Activated CD8-positive, alpha-beta T cell treated with anti-CD3 and anti-CD28 coated beads for 36 hours (primary cell): Measurements from ENCODE around the gene IVD. TPM values are rescaled to one million over a fixed set of nuclear protein-coding genes. Genes with fewer than 3 reads are reported as not detected.
A peak's percentile ranks its signal among the peaks of the same experiment; 100 is the strongest.

Experiments
- ATAC-seq: fragments of 200-7000 bp; cut with Tn5 transposase; one replicate; pipeline ENCODE4 v1.10.0; 2021; ENCODE audit warnings: mild to moderate bottlenecking, moderate library complexity
- CTCF ChIA-PET: fragments of 350-600 bp; sonication (Branson Sonifier 250); formaldehyde crosslinking; loops from one replicate; lab custom pipeline; 2021; ENCODE audit warnings: antibody characterized with exemption; lab: Charles Lee
- POLR2A ChIA-PET: fragments of 350-600 bp; sonication (Branson Sonifier 250); formaldehyde crosslinking; loops from one replicate; lab custom pipeline; 2021; ENCODE audit warnings: antibody characterized with exemption; lab: Charles Lee
- DNase-seq: peaks from one replicate; pipeline ENCODE4 v3.0.0-alpha.2; 2020
- H3K27ac Mint-ChIP-seq: one replicate; pipeline ENCODE4 v1.8.0; 2021; ENCODE audit warnings: mild to moderate bottlenecking, mixed read lengths
- H3K27me3 Mint-ChIP-seq: one replicate; pipeline ENCODE4 v1.8.0; 2021; ENCODE audit warnings: mixed read lengths
- H3K36me3 Mint-ChIP-seq: one replicate; pipeline ENCODE4 v1.8.0; 2021; ENCODE audit warnings: low read depth, mixed read lengths
- H3K4me1 Mint-ChIP-seq: one replicate; pipeline ENCODE4 v1.8.0; 2021; ENCODE audit warnings: low read depth, mixed read lengths
- H3K4me3 Mint-ChIP-seq: one replicate; pipeline ENCODE4 v1.8.0; 2021; ENCODE audit warnings: mild to moderate bottlenecking, moderate library complexity, mixed read lengths
- H3K9me3 Mint-ChIP-seq: one replicate; pipeline ENCODE4 v1.8.0; 2021; ENCODE audit warnings: mixed read lengths
- intact Hi-C: fragments of 100-400 bp; cut with micrococcal nuclease; formaldehyde crosslinking; loops from one replicate; pipeline ENCODE4 v1.10.0; 2022
- total RNA-seq, 2 experiments: library from RNA; stranded (reverse); gene quantifications; one replicate each; pipeline ENCODE4 v1.2.3, GENCODE V29; 2021
- TF ChIP-seq, protein P1 (sequence below): fragments of 200-600 bp; IDR thresholded peaks from one replicate; pipeline ENCODE4 v1.8.0; 2022; ENCODE audit warnings: antibody characterized with exemption, mild to moderate bottlenecking

The IVD gene
- total RNA-seq, 2 experiments from 2014 or later: 56.9 to 65.0 TPM

- ChIA-PET POLR2A (interaction anchor here (1.1 to 1.6 kb wide), 2 partner anchors 9 to 11 kb away, joined by 4 to 9 read pairs; no protein-coding TSS in a partner anchor), CTCF (interaction anchor here (1.6 kb wide), 1 partner anchor 124 kb away, joined by 7 read pairs; no protein-coding TSS in a partner anchor)
- TF ChIP-seq, protein P1, sequence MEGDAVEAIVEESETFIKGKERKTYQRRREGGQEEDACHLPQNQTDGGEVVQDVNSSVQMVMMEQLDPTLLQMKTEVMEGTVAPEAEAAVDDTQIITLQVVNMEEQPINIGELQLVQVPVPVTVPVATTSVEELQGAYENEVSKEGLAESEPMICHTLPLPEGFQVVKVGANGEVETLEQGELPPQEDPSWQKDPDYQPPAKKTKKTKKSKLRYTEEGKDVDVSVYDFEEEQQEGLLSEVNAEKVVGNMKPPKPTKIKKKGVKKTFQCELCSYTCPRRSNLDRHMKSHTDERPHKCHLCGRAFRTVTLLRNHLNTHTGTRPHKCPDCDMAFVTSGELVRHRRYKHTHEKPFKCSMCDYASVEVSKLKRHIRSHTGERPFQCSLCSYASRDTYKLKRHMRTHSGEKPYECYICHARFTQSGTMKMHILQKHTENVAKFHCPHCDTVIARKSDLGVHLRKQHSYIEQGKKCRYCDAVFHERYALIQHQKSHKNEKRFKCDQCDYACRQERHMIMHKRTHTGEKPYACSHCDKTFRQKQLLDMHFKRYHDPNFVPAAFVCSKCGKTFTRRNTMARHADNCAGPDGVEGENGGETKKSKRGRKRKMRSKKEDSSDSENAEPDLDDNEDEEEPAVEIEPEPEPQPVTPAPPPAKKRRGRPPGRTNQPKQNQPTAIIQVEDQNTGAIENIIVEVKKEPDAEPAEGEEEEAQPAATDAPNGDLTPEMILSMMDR: no peak
- Mint-ChIP-seq H3K27me3 (no peaks in the 10 kb centered on the region), H3K4me1 (peaks cover 42% of the 10 kb centered on the region), H3K4me3 (no peak overlapping the region), H3K27ac (peak overlapping the region; percentile 36), H3K9me3 (no peaks in the 10 kb centered on the region), H3K36me3 (peaks cover 13% of the 10 kb centered on the region)
- DNase-seq (no peak), ATAC-seq (no peak)
- intact Hi-C loops: no loop called here
Measured at GRCh38 chr15:40468898-40469331, 63.3 kb downstream of the IVD start.

DNA sequence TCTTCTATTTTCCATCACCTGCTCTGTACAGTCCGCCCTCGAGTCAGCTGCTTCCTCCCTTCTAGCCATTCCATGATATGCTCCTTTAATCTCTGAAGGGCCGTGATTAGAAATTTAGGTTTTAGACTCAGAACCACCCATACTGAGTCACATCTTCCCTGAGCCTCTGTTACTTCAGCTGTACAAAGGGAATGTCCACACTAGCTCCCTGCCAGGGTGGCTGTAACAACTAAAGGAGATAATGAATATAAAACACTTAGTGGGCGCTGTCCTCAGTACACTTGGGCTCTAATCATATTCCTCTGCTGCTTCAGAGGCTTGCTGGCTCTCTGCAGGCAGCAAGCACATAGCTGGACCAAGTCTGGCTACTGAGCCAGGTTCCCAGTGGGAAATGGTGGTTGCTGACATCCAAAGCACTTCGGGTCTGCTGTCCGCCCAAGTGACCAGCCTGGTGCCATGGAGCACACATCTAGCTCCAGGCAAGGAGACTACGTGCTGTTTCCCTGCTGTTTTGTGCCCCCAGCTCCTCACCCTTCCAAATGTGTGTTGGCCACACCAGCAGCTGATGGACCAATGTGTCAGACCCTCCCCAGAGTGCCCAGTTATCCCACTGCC is 64.3 kb downstream of the IVD start:
- Mint-ChIP-seq H3K4me1 (peaks cover 44% of the 10 kb centered on the region), H3K27ac (peak overlapping the region; percentile 36), H3K9me3 (no peaks in the 10 kb centered on the region), H3K27me3 (no peaks in the 10 kb centered on the region), H3K4me3 (peak overlapping the region; percentile 32), H3K36me3 (peaks cover 13% of the 10 kb centered on the region)
- ATAC-seq: no peak
- intact Hi-C loops: no loop called here
- TF ChIP-seq, protein P1: no peak
- CTCF ChIA-PET: interaction anchor here (1.1 to 1.6 kb wide), 5 partner anchors 19 to 209 kb away, joined by 3 to 7 read pairs (median 3); no protein-coding TSS in a partner anchor
- no peak for DNase-seq
- POLR2A ChIA-PET: interaction anchor here (1.0 to 1.8 kb wide), 4 partner anchors 10 to 99 kb away, joined by 3 to 9 read pairs (median 6); partner anchors contain the start of gene RPUSD2

DNA sequence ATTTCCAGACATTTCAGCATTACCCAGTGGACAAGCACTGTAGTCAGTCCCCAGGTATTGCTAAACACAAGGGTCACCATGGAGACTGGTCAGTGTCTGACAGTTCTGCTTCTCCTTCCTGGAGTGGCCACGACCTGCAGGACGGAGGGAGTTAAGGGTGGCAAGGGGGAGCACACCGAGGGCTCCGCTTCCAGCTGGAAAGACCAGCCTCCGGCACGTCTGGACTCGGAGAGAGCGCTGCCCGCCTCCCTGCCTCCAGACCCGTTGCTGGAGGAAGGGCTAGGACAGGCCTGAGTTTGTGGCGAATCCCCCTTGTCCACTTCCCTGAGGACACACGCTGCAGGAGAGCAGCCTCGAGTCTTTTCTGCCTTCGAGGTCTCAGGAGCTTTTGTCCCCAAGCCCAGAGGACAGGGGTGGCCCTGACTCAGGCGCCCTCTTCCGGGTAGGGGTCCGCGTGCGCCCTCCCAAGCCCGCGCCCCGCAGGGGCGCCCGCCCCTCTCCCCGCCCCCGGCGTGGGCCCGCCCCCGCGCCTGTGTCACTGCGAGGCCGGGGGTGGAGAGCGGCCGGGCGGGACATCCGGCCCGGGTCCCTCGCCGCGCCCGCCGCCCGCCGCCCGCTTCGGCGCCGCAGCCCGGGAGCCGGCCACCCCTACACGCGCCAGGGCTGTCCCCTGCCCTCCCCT is 65.0 kb downstream of the IVD start, which contains the start of gene CHST14:
CHST14 (plus strand) TSS at position 562 of the 682 bp plus-strand sequence. CDS start 230 bp downstream, outside the sequence.
- POLR2A ChIA-PET: interaction anchor here (1.0 to 1.8 kb wide), 4 partner anchors 11 to 99 kb away, joined by 3 to 9 read pairs (median 6); partner anchors contain the start of gene RPUSD2
- TF ChIP-seq, protein P1: no peak
- H3K4me3 Mint-ChIP-seq: peak within 1 kb of the TSS; percentile 83
- peak; percentile 74 for ATAC-seq
- peak within 1 kb of the TSS; percentile 85 for H3K27ac Mint-ChIP-seq
- H3K36me3 Mint-ChIP-seq: peaks cover 9% of the 10 kb centered on the region
- H3K4me1 Mint-ChIP-seq: peaks cover 39% of the 10 kb centered on the region
- CTCF ChIA-PET: interaction anchor here (1.1 to 1.6 kb wide), 4 partner anchors 20 to 208 kb away, joined by 3 read pairs; no protein-coding TSS in a partner anchor
- intact Hi-C loops: no loop called here
- DNase-seq: peak; percentile 48
- no peaks in the 10 kb centered on the region for H3K9me3 Mint-ChIP-seq
- H3K27me3 Mint-ChIP-seq: no peaks in the 10 kb centered on the region

Other genes with a start within 250 kb of the IVD start
- gene BUB1B, start 244.7 kb upstream of the IVD start, total RNA-seq: 10 to 100 TPM; 79.6 to 82.5 TPM
- under 1 TPM; 0.67 to 0.83 TPM for gene PAK6, start 166.7 kb upstream of the IVD start, total RNA-seq
- gene ANKRD63, start 122.7 kb upstream of the IVD start, total RNA-seq: not detected
- gene PLCB2, start 97.9 kb upstream of the IVD start, total RNA-seq: 10 to 100 TPM; 44.6 to 58.8 TPM
- 10 to 100 TPM; 15.0 to 16.9 TPM for gene INAFM2, start 82.1 kb upstream of the IVD start, total RNA-seq
- gene CCDC9B, start 64.9 kb upstream of the IVD start, total RNA-seq: 1 to 10 TPM; 1.4 to 2.3 TPM
- gene PHGR1, start 54.8 kb upstream of the IVD start, total RNA-seq: not detected
- under 1 TPM; 0.09 to 0.20 TPM for gene DISP2, start 47.6 kb upstream of the IVD start, total RNA-seq
- 10 to 100 TPM; 54.2 to 55.0 TPM for gene KNSTRN, start 23.1 kb upstream of the IVD start, total RNA-seq
- 10 to 100 TPM; 14.7 to 17.6 TPM for gene BAHD1, start 35.2 kb downstream of the IVD start, total RNA-seq
- gene CHST14, start 65.2 kb downstream of the IVD start, total RNA-seq: 1 to 10 TPM; 4.3 to 5.1 TPM
- gene CCDC32, start 159.2 kb downstream of the IVD start, total RNA-seq: 10 to 100 TPM; 21.3 to 22.0 TPM
- 10 to 100 TPM; 17.2 to 19.0 TPM for gene RPUSD2, start 163.5 kb downstream of the IVD start, total RNA-seq
- gene KNL1, start 188.5 kb downstream of the IVD start, total RNA-seq: 10 to 100 TPM; 20.9 to 22.8 TPM